NCI-H128 (cell line): ENCODE results near the gene MUTYH.
"Not testable (repeated sequence)": the region's sequence is repeated elsewhere in the genome, so short reads cannot be mapped to it uniquely, and the experiment has no call there.

ENCODE experiments used
- DNase-seq: peaks from one replicate; lab custom pipeline; 2025; ENCODE audit not compliant: unreplicated experiment; lab: John Stamatoyannopoulos, UW

Gene MUTYH

GRCh38 chr1:45325851-45326506 is 14.3 kb downstream of the MUTYH start:
- no peak for DNase-seq

GRCh38 chr1:45322486-45323040 is 17.7 kb downstream of the MUTYH start:
- DNase-seq, result no peak

DNA sequence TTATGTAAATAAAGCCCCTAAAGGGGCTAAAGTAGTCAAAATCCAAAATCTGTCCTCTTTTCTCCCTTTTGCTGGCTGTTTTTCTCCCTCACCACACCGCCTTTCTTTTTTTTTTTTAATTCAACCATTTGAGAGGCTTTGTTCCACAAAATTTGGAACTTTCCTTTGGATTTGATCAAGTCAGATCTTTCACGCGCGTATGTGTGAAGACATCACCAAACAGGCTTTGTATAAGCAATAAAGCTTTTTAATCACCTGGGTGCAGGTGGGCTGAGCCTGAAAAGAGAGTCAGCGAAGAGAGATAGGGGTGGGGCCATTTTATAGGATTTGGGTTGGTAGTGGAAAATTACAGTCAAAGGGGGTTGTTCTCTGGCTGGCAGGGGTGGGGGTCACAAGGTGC is 18.8 kb downstream of the MUTYH start:
- DNase-seq, result no peak

DNA sequence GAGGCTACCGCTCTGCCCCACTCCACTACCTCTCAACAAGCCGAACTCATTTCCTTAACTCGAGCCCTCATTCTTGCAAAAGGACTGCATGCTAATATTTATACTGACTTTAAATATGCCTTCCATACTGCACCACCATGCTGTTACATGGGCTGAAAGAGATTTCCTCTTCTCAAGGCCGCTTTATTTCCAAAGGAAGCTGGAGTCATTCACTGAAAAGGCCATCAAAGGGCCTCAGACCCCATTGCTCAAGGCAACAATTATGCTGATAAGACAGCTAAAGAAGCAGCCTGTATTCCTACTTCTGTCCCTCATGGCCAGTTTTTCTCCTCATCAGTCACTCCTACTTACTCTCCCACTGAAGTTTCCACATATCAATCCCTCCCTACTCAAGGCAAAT is 20.5 kb downstream of the MUTYH start:
- no peak for DNase-seq

GRCh38 chr1:45317166-45317565 is 23.1 kb downstream of the MUTYH start:
- DNase-seq, result no peak

- no peak for DNase-seq
Observed at GRCh38 chr1:45314266-45314665, 26.0 kb downstream of the MUTYH start.

- no peak for DNase-seq
Observed at GRCh38 chr1:45306905-45307304, 33.3 kb downstream of the MUTYH start.

GRCh38 chr1:45306319-45306718 is 33.9 kb downstream of the MUTYH start:
- DNase-seq, result no peak

DNA sequence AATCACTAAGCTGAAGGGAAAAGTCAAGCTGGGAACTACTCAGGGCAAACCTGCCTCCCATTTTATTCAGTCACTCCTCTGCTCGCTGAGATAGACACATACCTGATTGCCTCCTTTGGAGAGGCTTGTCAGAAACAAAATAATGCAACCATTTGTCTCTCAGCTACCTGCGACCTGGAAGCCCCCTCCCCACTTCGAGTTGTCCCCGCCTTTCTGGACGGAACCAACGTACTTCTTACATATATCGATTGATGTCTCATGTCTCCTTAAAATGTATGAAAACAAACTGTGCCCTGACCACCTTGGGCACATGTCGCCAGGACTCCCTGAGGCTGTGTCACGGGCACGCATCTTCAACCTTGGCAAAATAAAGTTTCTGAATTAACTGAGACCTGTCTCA is 35.0 kb downstream of the MUTYH start:
- no peak for DNase-seq

GRCh38 chr1:45304311-45305081 is 35.7 kb downstream of the MUTYH start:
- DNase-seq, result peak; percentile 26

DNA sequence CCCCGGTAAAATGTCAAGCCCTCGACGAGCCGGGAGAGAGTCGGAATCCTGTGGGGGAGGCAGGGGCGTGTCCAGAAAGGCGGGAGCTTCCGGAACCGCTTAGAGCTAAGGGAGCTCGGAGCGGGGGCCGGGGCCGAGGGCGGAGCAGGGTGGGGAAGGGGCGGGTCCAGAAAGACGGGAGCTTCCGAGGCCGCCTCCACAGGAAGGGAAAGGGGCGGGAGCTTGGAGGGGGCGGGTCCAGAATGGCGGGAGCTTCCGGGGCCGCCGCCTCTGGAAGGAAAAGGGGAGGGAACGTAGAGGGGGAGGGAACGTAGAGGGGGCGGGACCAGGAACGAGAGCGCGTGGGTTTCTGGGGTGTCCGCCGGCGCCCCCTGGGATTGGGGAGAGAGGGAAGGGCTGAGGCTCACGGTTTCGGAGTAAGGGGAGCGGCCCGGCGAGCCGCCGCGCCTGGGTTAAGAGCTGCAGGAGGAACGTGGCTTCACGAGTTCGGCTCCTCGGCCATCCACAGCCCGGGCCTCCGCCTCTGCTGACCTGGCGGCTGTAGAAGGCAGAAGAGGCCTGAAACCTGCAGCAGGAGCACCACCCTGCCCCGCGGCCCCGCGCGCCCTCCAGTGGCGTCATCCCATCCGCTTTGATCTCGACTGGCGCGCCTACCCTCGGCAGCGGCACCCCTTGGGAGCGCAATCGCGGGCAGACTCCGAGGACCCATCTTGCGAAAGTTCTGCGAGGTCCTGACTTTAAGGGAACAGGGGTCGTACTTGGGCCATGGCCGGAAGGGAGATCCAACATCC is 36.5 kb downstream of the MUTYH start:
- peak; percentile 93 for DNase-seq

GRCh38 chr1:45302505-45303150 is 37.6 kb downstream of the MUTYH start:
- DNase-seq, result no peak

DNA sequence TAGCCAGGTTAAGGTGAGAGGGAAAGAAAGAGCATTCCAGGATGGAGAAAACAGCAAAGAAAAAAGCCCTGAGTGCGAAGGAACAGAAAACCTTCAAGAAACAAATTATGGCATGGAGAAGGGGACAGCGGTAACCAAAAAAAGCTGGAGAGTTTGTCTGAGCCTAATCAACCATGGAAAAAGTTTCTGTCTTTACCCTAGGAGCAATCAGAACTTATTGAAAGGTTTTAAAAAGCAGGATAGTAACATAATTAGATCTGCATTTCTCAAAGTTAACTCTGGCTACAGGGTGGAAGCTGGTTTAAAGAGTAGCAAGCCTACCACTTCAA is 39.6 kb downstream of the MUTYH start:
- no peak for DNase-seq

- peak; percentile 82 for DNase-seq
Observed at GRCh38 chr1:45299981-45300668, 40.1 kb downstream of the MUTYH start.

DNA sequence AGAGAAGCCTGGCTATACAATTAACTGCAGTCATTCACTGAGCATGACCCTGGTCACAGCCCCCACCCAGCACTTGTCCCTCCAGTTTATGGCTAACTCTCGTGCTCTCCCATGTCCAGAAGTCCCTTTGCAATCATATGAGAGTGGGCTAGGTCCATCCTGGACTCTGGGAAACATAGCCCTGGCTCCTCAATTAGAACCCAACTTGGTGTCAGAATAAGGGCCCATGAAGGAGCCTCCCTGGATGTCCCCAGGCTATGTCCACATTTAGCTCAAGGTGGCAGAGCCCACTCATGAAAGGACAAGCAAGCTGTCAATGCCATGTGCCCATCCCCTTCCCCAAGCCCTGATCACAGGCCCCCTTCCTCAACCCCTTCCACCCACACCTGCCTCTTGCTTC is 40.9 kb downstream of the MUTYH start:
- DNase-seq, result no peak

GRCh38 chr1:45297666-45298356 is 42.4 kb downstream of the MUTYH start:
- DNase-seq, result no peak

DNA sequence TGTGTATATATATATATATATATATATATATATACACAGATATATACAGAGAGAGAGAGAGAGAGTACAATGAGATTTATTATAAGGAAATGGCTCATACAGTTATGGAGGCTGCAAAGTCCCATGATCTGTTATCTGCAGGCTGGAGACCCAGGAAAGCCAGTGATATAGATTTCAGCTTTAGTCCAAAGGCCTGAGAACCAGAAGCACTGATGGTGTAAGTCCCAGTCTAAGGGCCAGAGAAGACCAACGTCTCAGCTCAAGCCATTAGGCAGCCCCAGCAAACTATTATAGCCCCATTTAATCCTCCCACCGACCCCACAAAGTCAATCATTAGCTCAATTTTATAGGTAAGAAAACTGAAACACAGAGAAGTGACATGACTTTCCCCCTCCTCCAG is 48.5 kb downstream of the MUTYH start:
- no peak for DNase-seq

GRCh38 chr1:45291002-45291401 is 49.2 kb downstream of the MUTYH start:
- not testable (repeated sequence) for DNase-seq

GRCh38 chr1:45286521-45286920 is 53.7 kb downstream of the MUTYH start:
- DNase-seq, result not testable (repeated sequence)

- not testable (repeated sequence) for DNase-seq
Observed at GRCh38 chr1:45284858-45285257, 55.4 kb downstream of the MUTYH start.
